ENCODE results near the gene TBX10.

- TF ChIP-seq REST (IDR thresholded peaks at IDR 0.05; ENCODE audit: insufficient read depth in 1 of 2, low read depth in 2 of 2, low read length in 2 of 2) (no peak), POLR2AphosphoS5 (IDR thresholded peaks at IDR 0.05; ENCODE audit: low read depth, low read length) (no peak), SIN3A (IDR thresholded peaks at IDR 0.05; ENCODE audit: borderline replicate concordance, insufficient read depth, low read length) (no peak), TAF1 (IDR thresholded peaks at IDR 0.05; ENCODE audit: borderline replicate concordance, insufficient read depth, low read length) (no peak)
These were observed 12.6 kb downstream of the TBX10 start for GRCh38 chr11:67626970-67627369.

All from PFSK-1 (cell line).